GM12878 (cell line): Measurements from ENCODE around the gene ARVCF. TPM values are rescaled to one million over a fixed set of nuclear protein-coding genes. Genes with fewer than 3 reads are reported as not detected.

Experiments used
- ATAC-seq: fragments of 200-7000 bp; cut with Tn5 transposase; 3 replicates; pipeline ENCODE4 v1.9.1; 2020; ENCODE audit warnings: mild to moderate bottlenecking, moderate library complexity
- BruUV-seq: library from RNA; stranded (reverse); fragments of 400-500 nt; replicated peaks from 2 replicates; lab custom pipeline; 2021; lab: Mats Ljungman, UMichigan
- CTCF ChIA-PET: fragments of 300-600 bp; sonication (Branson Sonifier 250); formaldehyde crosslinking; extraction: SDS; loops from one replicate; lab custom pipeline; 2021; ENCODE audit warnings: inconsistent platforms; lab: Yijun Ruan, JAX
- POLR2A ChIA-PET: fragments of 350-600 bp; formaldehyde crosslinking; extraction: SDS; loops from one replicate; lab custom pipeline; 2021; ENCODE audit warnings: inconsistent platforms; lab: Charles Lee
- RAD21 ChIA-PET: fragments of 300-600 bp; sonication (Branson Sonifier 250); formaldehyde crosslinking; loops from one replicate; lab custom pipeline; 2023; ENCODE audit warnings: antibody characterized with exemption; ENCODE audit not compliant: unreplicated experiment; lab: Charles Lee
- SMC1A ChIA-PET: fragments of 300-600 bp; sonication (Branson Sonifier 250); formaldehyde crosslinking; loops from one replicate; lab custom pipeline; 2023; ENCODE audit not compliant: unreplicated experiment, uncharacterized antibody; lab: Charles Lee
- DNase-seq: peaks from one replicate; pipeline ENCODE4 v3.0.0-alpha.2; 2011; ENCODE audit warnings: low read depth, low spot score
- FAIRE-seq: peaks from 3 replicates; lab custom pipeline; 2011; peaks lifted over from hg19 to GRCh38; lab: Jason Lieb, UNC
- H2AFZ ChIP-seq: 2 replicates; pipeline ENCODE4 v1.6.0; 2011; ENCODE audit warnings: low read depth, low read length, control low read depth; ENCODE audit not compliant: control insufficient read depth
- H3K27ac ChIP-seq: 2 replicates; pipeline ENCODE4 v1.5.1; 2011; ENCODE audit warnings: control low read depth; ENCODE audit not compliant: control insufficient read depth, insufficient read depth
- H3K27me3 ChIP-seq, 2 experiments: replicated peaks in 1 of 2; 2 replicates each; pipeline versions ENCODE4 v1.6.0 to v1.6.1; 2011; ENCODE audit warnings: low read length in 1 of 2; ENCODE audit not compliant: control insufficient read depth in 2 of 2, insufficient read depth in 2 of 2
- H3K36me3 ChIP-seq, 2 experiments: 2 replicates each; pipeline ENCODE4 v1.5.1; 2011; ENCODE audit warnings: low read length in 1 of 2; ENCODE audit not compliant: control insufficient read depth in 2 of 2, insufficient read depth in 2 of 2
- H3K4me1 ChIP-seq: 2 replicates; pipeline ENCODE4 v1.6.1; 2011; ENCODE audit warnings: mild to moderate bottlenecking, low read length, moderate library complexity, mixed read lengths; ENCODE audit not compliant: control insufficient read depth, insufficient read depth
- H3K4me2 ChIP-seq: 2 replicates; pipeline ENCODE4 v1.6.0; 2011; ENCODE audit warnings: control low read depth; ENCODE audit not compliant: control insufficient read depth, insufficient read depth
- H3K4me3 ChIP-seq: fragments of 200-600 bp; sonication (generic); 2 replicates; pipeline ENCODE4 v1.5.1; 2016
- H3K79me2 ChIP-seq: 2 replicates; pipeline ENCODE4 v1.6.0; 2011; ENCODE audit warnings: low read length; ENCODE audit not compliant: control insufficient read depth, insufficient read depth
- H3K9ac ChIP-seq: 2 replicates; pipeline ENCODE4 v1.8.0; 2011; ENCODE audit warnings: low read length, control low read depth, mixed read lengths; ENCODE audit not compliant: control insufficient read depth, insufficient read depth
- H3K9me3 ChIP-seq: replicated peaks from 3 replicates; pipeline ENCODE4 v1.5.1; 2011; ENCODE audit warnings: mild to moderate bottlenecking, low read length; ENCODE audit not compliant: control insufficient read depth, insufficient read depth
- H4K20me1 ChIP-seq: 2 replicates; pipeline ENCODE4 v1.6.0; 2011; ENCODE audit not compliant: control insufficient read depth, insufficient read depth
- BRCA1 ChIP-seq: IDR thresholded peaks from 2 replicates; pipeline ENCODE4 v1.6.1; 2011; ENCODE audit warnings: low read depth, low read length, improper control_type of control experiment
- CEBPB ChIP-seq, 2 experiments: fragments of 150-350 bp in 1 of 2; IDR thresholded peaks; 2 replicates each; pipeline ENCODE4 v1.6.1; 2012 to 2014; ENCODE audit warnings: low read depth in 2 of 2, low read length in 2 of 2, borderline replicate concordance in 1 of 2, inconsistent platforms in 1 of 2
- CHD1 ChIP-seq: IDR thresholded peaks from 2 replicates; pipeline ENCODE4 v1.6.1; 2012; ENCODE audit warnings: low read depth, low read length, improper control_type of control experiment
- CHD2 ChIP-seq: IDR thresholded peaks from 2 replicates; pipeline ENCODE4 v1.6.1; 2011; ENCODE audit warnings: low read depth, low read length, improper control_type of control experiment, borderline replicate concordance
- EGR1 ChIP-seq, 2 experiments: IDR thresholded peaks; 1 replicate in 1 of 2; 2 replicates in 1 of 2; pipeline ENCODE4 v1.6.1; 2011 to 2012; ENCODE audit warnings: low read depth in 2 of 2, low read length in 2 of 2, borderline replicate concordance in 1 of 2, mild to moderate bottlenecking in 1 of 2, moderate library complexity in 1 of 2
- ELK1 ChIP-seq: IDR thresholded peaks from 2 replicates; pipeline ENCODE4 v1.6.1; 2012; ENCODE audit warnings: low read depth, low read length, improper control_type of control experiment
- PRDM15 ChIP-seq: fragments of 450-650 bp; formaldehyde crosslinking; IDR thresholded peaks from 2 replicates; pipeline ENCODE4 v1.4.0; 2020; ENCODE audit warnings: mild to moderate bottlenecking, moderate library complexity
- RAD51 ChIP-seq: fragments of 450-650 bp; IDR thresholded peaks from 2 replicates; pipeline ENCODE4 v1.6.1; 2016; ENCODE audit warnings: moderate library complexity, mild to moderate bottlenecking, inconsistent platforms
- SMC3 ChIP-seq: IDR thresholded peaks from 2 replicates; pipeline ENCODE4 v1.6.1; 2011; ENCODE audit warnings: low read length, improper control_type of control experiment, borderline replicate concordance
- TARDBP ChIP-seq: IDR thresholded peaks from 2 replicates; pipeline ENCODE4 v1.6.1; 2016; ENCODE audit warnings: borderline replicate concordance
- ZNF384 ChIP-seq: IDR thresholded peaks from 2 replicates; pipeline ENCODE4 v1.6.1; 2012; ENCODE audit warnings: low read depth, mild to moderate bottlenecking, low read length, improper control_type of control experiment, borderline replicate concordance
- WGBS: methylation state at CpG from one replicate; pipeline ENCODE4 v1.1.6; 2016; ENCODE audit warnings: low lambda C conversion rate; ENCODE audit not compliant: insufficient replicate concordance, insufficient coverage; ENCODE audit errors: missing lambda C conversion rate; 5-methylcytosine and 5-hydroxymethylcytosine counted together
- in situ Hi-C: fragments of 300-500 bp; cut with MboI; formaldehyde crosslinking; loops from 9 replicates; pipeline ENCODE4 v1.14.3; 2018; ENCODE audit warnings: mixed read lengths
- intact Hi-C: fragments of 100-400 bp; cut with micrococcal nuclease; formaldehyde crosslinking; loops from one replicate; pipeline ENCODE4 v1.14.2; 2022; ENCODE audit not compliant: unreplicated experiment
- polyA plus RNA-seq, 11 experiments: library from polyadenylated mRNA; depleted of rRNA in 4 of 11; unstranded in 6 of 11; stranded (reverse) in 5 of 11; fragments of >200 nt; fragmentation: Nextera tagmentation in 4 of 11; fragmentation: Illumina TruSeq in 1 of 11; extraction: Ambion mirVana in 4 of 11; extraction: Trizol in 1 of 11; gene quantifications; 1 replicate in 1 of 11; 2 replicates in 10 of 11; pipeline versions ENCODE4 v1.2.1 to v1.2.3, GENCODE V29; 2011 to 2016; ENCODE audit warnings: inconsistent platforms in 2 of 11, missing spikeins in 2 of 11, low read depth in 1 of 11
- total RNA-seq, 4 experiments: library from RNA; depleted of rRNA in 3 of 4; stranded (reverse); fragments of >200 nt in 3 of 4; fragmentation: Illumina TruSeq in 1 of 4; extraction: Trizol in 1 of 4; gene quantifications; 2 replicates each; pipeline versions ENCODE4 v1.2.1 to v1.2.3, GENCODE V29; 2013 to 2021

Gene ARVCF
- total and polyA plus RNA-seq, 10 of the 15 experiments (the other 5 are each of a cell fraction or from before 2014, with no cell fraction given), result 0.13 to 1.9 (median 1.0) TPM; not detected in 2

GRCh38 chr22:19960491-19961200 is 56.0 kb downstream of the ARVCF start:
- TF ChIP-seq ELK1, result no peak
- TF ChIP-seq ZNF384, result no peak
- no peak for TF ChIP-seq EGR1 (IDR thresholded peaks at IDR 0.05; ENCODE audit: borderline replicate concordance in 1 of 2, low read depth in 2 of 2, low read length in 2 of 2)
- no peak for TF ChIP-seq SMC3
- no peak for TF ChIP-seq TARDBP
- no peak for TF ChIP-seq CHD2
- no peak for TF ChIP-seq CHD1
- TF ChIP-seq PRDM15 (CRISPR knock-in tag), result no peak
- no peak for TF ChIP-seq CEBPB (IDR thresholded peaks at IDR 0.05; ENCODE audit: borderline replicate concordance in 1 of 2, low read depth in 2 of 2, low read length in 2 of 2)
- TF ChIP-seq RAD51, result no peak
- no peak for TF ChIP-seq BRCA1
- DNase-seq, result no peak
- Histone ChIP-seq H3K4me2 (no peak overlapping the region), H3K27me3 (no peaks in the 10 kb centered on the region), H3K4me1 (no peaks in the 10 kb centered on the region), H3K36me3 (peaks cover 0 to 3% of the 10 kb centered on the region in 2 experiments; a peak in 2 of 4 replicates), H3K9ac (no peak overlapping the region), H2AFZ (no peak overlapping the region), H4K20me1 (no peaks in the 10 kb centered on the region), H3K4me3 (no peak overlapping the region), H3K9me3 (no peaks in the 10 kb centered on the region), H3K27ac (no peak overlapping the region), H3K79me2 (no peaks in the 10 kb centered on the region)
- SMC1A ChIA-PET, result no interaction called here
- POLR2A ChIA-PET, result no interaction called here
- in situ Hi-C loops (no loop called here), intact Hi-C loops (no loop called here)
- CTCF ChIA-PET, result no interaction called here
- WGBS, result 86% methylated on average over 12 of the region's 12 CpGs
- no peak for ATAC-seq
- no peak for FAIRE-seq
- RAD21 ChIA-PET, result no interaction called here
- BruUV-seq, result no TSS peak
